ENCODE measurements around the gene CCNK.

CCNK gene

DNA sequence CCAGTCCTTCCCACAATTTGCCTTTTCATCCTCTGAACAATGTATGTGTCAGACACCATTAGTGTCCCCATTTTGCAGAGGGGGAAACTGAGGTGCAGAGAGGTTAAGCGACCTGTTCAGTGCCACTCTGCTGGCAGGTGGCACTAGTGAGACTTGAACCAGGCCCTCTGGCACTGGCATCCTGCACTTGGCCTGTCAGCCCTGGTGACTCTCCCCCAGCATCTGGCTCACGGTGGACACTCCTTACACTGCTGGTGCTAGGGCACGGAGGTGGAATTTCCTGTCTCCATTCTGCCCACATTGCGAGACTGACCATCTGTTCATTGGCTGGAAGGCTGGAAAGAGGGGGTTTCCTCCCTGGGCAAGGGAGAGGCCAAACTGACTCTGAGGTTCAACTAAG is 48.7 kb downstream of the CCNK start:
- ATAC-seq (ENCODE audit: low read depth) (no peak), DNase-seq (ENCODE audit: low spot score) (no peak)
- Histone ChIP-seq H3K4me3 (ENCODE audit: severe bottlenecking) (no peak overlapping the region), H3K4me1 (ENCODE audit: insufficient read depth, poor library complexity, severe bottlenecking) (peaks cover 15% of the 10 kb centered on the region), H3K36me3 (ENCODE audit: low read depth) (peaks cover 8% of the 10 kb centered on the region), H3K9me3 (ENCODE audit: severe bottlenecking) (no peaks in the 10 kb centered on the region), H3K27ac (ENCODE audit: poor library complexity, severe bottlenecking) (no peak overlapping the region), H3K27me3 (ENCODE audit: insufficient read depth, poor library complexity, severe bottlenecking) (no peaks in the 10 kb centered on the region)
- TF ChIP-seq, protein P1, sequence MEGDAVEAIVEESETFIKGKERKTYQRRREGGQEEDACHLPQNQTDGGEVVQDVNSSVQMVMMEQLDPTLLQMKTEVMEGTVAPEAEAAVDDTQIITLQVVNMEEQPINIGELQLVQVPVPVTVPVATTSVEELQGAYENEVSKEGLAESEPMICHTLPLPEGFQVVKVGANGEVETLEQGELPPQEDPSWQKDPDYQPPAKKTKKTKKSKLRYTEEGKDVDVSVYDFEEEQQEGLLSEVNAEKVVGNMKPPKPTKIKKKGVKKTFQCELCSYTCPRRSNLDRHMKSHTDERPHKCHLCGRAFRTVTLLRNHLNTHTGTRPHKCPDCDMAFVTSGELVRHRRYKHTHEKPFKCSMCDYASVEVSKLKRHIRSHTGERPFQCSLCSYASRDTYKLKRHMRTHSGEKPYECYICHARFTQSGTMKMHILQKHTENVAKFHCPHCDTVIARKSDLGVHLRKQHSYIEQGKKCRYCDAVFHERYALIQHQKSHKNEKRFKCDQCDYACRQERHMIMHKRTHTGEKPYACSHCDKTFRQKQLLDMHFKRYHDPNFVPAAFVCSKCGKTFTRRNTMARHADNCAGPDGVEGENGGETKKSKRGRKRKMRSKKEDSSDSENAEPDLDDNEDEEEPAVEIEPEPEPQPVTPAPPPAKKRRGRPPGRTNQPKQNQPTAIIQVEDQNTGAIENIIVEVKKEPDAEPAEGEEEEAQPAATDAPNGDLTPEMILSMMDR (IDR thresholded peaks at IDR 0.05; ENCODE audit: poor library complexity, severe bottlenecking) = peak; percentile 20

DNA sequence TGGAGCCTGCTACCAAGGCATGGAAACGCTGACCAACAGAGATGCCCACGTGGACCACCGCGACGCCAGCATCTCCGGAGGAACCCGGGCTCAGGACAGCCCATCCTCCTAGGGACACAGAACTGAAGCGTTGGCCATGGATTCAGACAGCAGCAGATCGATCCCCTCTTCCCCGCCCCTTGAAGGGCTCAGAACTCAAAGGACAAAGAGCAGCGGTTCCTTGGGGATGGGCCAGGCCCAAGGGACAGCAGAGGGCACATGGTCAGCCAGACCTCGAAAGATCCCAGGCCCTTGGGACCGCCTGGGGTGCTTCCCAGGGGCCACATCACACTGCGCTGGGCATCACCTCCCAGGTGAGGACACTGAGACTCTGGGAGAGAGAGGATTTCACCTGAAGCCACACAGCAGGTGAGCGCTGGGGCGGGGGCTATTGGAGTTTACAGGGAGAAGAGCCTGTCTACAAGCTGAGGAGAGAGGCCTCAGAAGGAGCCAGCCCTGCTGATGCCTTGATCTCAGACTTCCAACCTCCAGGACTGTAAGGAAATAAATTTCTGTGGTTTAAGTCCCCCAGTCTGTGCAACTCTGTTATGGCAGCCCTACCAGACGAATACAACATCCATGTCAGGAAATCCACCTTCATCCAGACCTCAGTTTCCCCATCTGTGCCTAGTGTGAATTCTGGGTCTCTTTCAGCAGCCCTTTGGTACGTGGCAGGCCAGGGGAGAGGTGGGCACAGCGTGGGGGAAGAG is 49.4 kb downstream of the CCNK start:
- TF ChIP-seq, protein P1 (IDR thresholded peaks at IDR 0.05; ENCODE audit: poor library complexity, severe bottlenecking) = no peak

GRCh38 chr14:99531251-99532096 is 50.3 kb downstream of the CCNK start:
- TF ChIP-seq, protein P1 (IDR thresholded peaks at IDR 0.05; ENCODE audit: poor library complexity, severe bottlenecking) = no peak
- Histone ChIP-seq H3K4me3 (ENCODE audit: severe bottlenecking) (no peak overlapping the region), H3K36me3 (ENCODE audit: low read depth) (peaks cover 11% of the 10 kb centered on the region), H3K4me1 (ENCODE audit: insufficient read depth, poor library complexity, severe bottlenecking) (peaks cover 4% of the 10 kb centered on the region), H3K9me3 (ENCODE audit: severe bottlenecking) (no peaks in the 10 kb centered on the region), H3K27ac (ENCODE audit: poor library complexity, severe bottlenecking) (peak overlapping the region; percentile 30), H3K27me3 (ENCODE audit: insufficient read depth, poor library complexity, severe bottlenecking) (no peaks in the 10 kb centered on the region)
- DNase-seq (ENCODE audit: low spot score) (no peak), ATAC-seq (ENCODE audit: low read depth) (no peak; the same call in 2 of the 3 replicates)

More for the DNA sequence above, 49.4 kb downstream of the CCNK start:
- Histone ChIP-seq H3K27ac (ENCODE audit: poor library complexity, severe bottlenecking) (peak overlapping the region; percentile 30), H3K36me3 (ENCODE audit: low read depth) (peaks cover 8% of the 10 kb centered on the region), H3K4me3 (ENCODE audit: severe bottlenecking) (no peak overlapping the region), H3K4me1 (ENCODE audit: insufficient read depth, poor library complexity, severe bottlenecking) (peaks cover 8% of the 10 kb centered on the region), H3K9me3 (ENCODE audit: severe bottlenecking) (no peaks in the 10 kb centered on the region), H3K27me3 (ENCODE audit: insufficient read depth, poor library complexity, severe bottlenecking) (no peaks in the 10 kb centered on the region)
- no peak for DNase-seq (ENCODE audit: low spot score)
- no peak for ATAC-seq (ENCODE audit: low read depth)

GRCh38 chr14:99532310-99532709 is 51.1 kb downstream of the CCNK start:
- peak overlapping the region; percentile 30 for H3K27ac ChIP-seq (ENCODE audit: poor library complexity, severe bottlenecking)
- no peaks in the 10 kb centered on the region for H3K27me3 ChIP-seq (ENCODE audit: insufficient read depth, poor library complexity, severe bottlenecking)
- H3K9me3 ChIP-seq (ENCODE audit: severe bottlenecking) = no peaks in the 10 kb centered on the region
- no peak for ATAC-seq (ENCODE audit: low read depth)
- peaks cover 11% of the 10 kb centered on the region for H3K36me3 ChIP-seq (ENCODE audit: low read depth)
- peaks cover 11% of the 10 kb centered on the region for H3K4me1 ChIP-seq (ENCODE audit: insufficient read depth, poor library complexity, severe bottlenecking)
- no peak for DNase-seq (ENCODE audit: low spot score)
- H3K4me3 ChIP-seq (ENCODE audit: severe bottlenecking) = no peak overlapping the region
- TF ChIP-seq, protein P1 (IDR thresholded peaks at IDR 0.05; ENCODE audit: poor library complexity, severe bottlenecking) = no peak

All from RWPE2 (cell line).